ENCODE measurements around the gene ZNF562.

GRCh38 chr19:9620842-9621155, 54.1 kb downstream of the ZNF562 start:
- TF ChIP-seq EP300 (IDR thresholded peaks at IDR 0.05) (no peak), POLR2A (IDR thresholded peaks at IDR 0.05) (no peak), POLR2AphosphoS5 (IDR thresholded peaks at IDR 0.05) (no peak)

All from stomach (tissue), 4 donors.